Activated CD4-positive, alpha-beta memory T cell treated with anti-CD3 and anti-CD28 coated beads for 36 hours (primary cell): Measurements from ENCODE around the gene CARMIL1. TPM values are rescaled to one million over a fixed set of nuclear protein-coding genes. Genes with fewer than 3 reads are reported as not detected.

Experiments
- CTCF ChIA-PET: fragments of 350-600 bp; sonication (Branson Sonifier 250); formaldehyde crosslinking; loops from one replicate; lab custom pipeline; 2021; ENCODE audit warnings: antibody characterized with exemption, inconsistent platforms; lab: Charles Lee
- POLR2A ChIA-PET: fragments of 350-600 bp; sonication (Branson Sonifier 250); formaldehyde crosslinking; loops from one replicate; lab custom pipeline; 2021; ENCODE audit warnings: antibody characterized with exemption; lab: Charles Lee
- DNase-seq: peaks from one replicate; pipeline ENCODE4 v3.0.0-alpha.2; 2020
- H3K27ac Mint-ChIP-seq: one replicate; pipeline ENCODE4 v1.8.0; 2021; ENCODE audit warnings: mixed read lengths
- H3K27me3 Mint-ChIP-seq: one replicate; pipeline ENCODE4 v1.8.0; 2021; ENCODE audit warnings: mixed read lengths
- H3K36me3 Mint-ChIP-seq: one replicate; pipeline ENCODE4 v1.8.0; 2021; ENCODE audit warnings: mixed read lengths
- H3K4me1 Mint-ChIP-seq: one replicate; pipeline ENCODE4 v1.8.0; 2021; ENCODE audit warnings: low read depth, mixed read lengths
- H3K4me3 Mint-ChIP-seq: one replicate; pipeline ENCODE4 v1.8.0; 2021; ENCODE audit warnings: mild to moderate bottlenecking, mixed read lengths
- H3K9me3 Mint-ChIP-seq: one replicate; pipeline ENCODE4 v1.8.0; 2021; ENCODE audit warnings: mixed read lengths
- intact Hi-C: fragments of 100-400 bp; cut with micrococcal nuclease; formaldehyde crosslinking; loops from one replicate; pipeline ENCODE4 v1.15.1; 2023
- total RNA-seq, 2 experiments: library from RNA; stranded (reverse); gene quantifications; one replicate each; pipeline ENCODE4 v1.2.3, GENCODE V29; 2021

Gene CARMIL1
- total RNA-seq, 2 experiments from 2014 or later = 2.4 to 2.7 TPM

- H3K27me3 Mint-ChIP-seq = no peaks in the 10 kb centered on the region
- H3K4me1 Mint-ChIP-seq = no peaks in the 10 kb centered on the region
- ChIA-PET CTCF (interaction anchor here (0.6 to 4.5 kb wide), 8 partner anchors 21 to 379 kb away, joined by 3 to 23 read pairs (median 5); no protein-coding TSS in a partner anchor), POLR2A (no interaction called here)
- no peaks in the 10 kb centered on the region for H3K36me3 Mint-ChIP-seq
- H3K27ac Mint-ChIP-seq = no peak overlapping the region
- H3K4me3 Mint-ChIP-seq = no peak overlapping the region
- DNase-seq = no peak
- H3K9me3 Mint-ChIP-seq = no peaks in the 10 kb centered on the region
- intact Hi-C loops = loop anchor here (1.0 to 2.0 kb wide), 3 partner anchors 45 to 379 kb away; no protein-coding TSS in a partner anchor
Measured at GRCh38 chr6:25601800-25602673, 322.9 kb downstream of the CARMIL1 start.

DNA sequence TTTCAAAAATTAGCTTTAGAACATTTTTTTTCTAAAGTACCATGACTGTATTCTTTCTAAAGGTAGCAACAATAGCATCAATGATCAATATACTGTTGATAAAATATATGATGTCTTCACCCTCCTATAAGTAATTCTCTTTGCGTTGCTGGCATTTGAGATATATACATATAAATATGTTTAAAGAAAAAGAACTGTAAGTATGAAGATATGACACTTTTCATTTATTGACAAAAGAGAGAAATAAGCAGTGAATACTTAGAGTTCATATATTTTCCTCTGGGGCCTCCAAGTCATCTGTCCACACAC, 323.5 kb downstream of the CARMIL1 start:
- no peaks in the 10 kb centered on the region for H3K4me1 Mint-ChIP-seq
- no peaks in the 10 kb centered on the region for H3K9me3 Mint-ChIP-seq
- ChIA-PET POLR2A (no interaction called here), CTCF (interaction anchor here (0.6 to 2.4 kb wide), 7 partner anchors 31 to 379 kb away, joined by 3 to 9 read pairs (median 3); no protein-coding TSS in a partner anchor)
- H3K27me3 Mint-ChIP-seq = no peaks in the 10 kb centered on the region
- H3K36me3 Mint-ChIP-seq = no peaks in the 10 kb centered on the region
- intact Hi-C loops = loop anchor here (1.0 kb wide), 2 partner anchors 337 to 379 kb away; no protein-coding TSS in a partner anchor
- no peak overlapping the region for H3K27ac Mint-ChIP-seq
- H3K4me3 Mint-ChIP-seq = no peak overlapping the region
- no peak for DNase-seq

GRCh38 chr6:25603251-25603650, 324.1 kb downstream of the CARMIL1 start:
- intact Hi-C loops = no loop called here
- DNase-seq = no peak
- H3K4me3 Mint-ChIP-seq = no peak overlapping the region
- H3K27ac Mint-ChIP-seq = no peak overlapping the region
- CTCF ChIA-PET = interaction anchor here (1.3 to 2.4 kb wide), 5 partner anchors 33 to 380 kb away, joined by 3 to 9 read pairs (median 8); no protein-coding TSS in a partner anchor
- no peaks in the 10 kb centered on the region for H3K9me3 Mint-ChIP-seq
- POLR2A ChIA-PET = no interaction called here
- H3K36me3 Mint-ChIP-seq = no peaks in the 10 kb centered on the region
- no peaks in the 10 kb centered on the region for H3K27me3 Mint-ChIP-seq
- no peaks in the 10 kb centered on the region for H3K4me1 Mint-ChIP-seq

GRCh38 chr6:25606151-25606550, 327.0 kb downstream of the CARMIL1 start:
- no peak for DNase-seq

DNA sequence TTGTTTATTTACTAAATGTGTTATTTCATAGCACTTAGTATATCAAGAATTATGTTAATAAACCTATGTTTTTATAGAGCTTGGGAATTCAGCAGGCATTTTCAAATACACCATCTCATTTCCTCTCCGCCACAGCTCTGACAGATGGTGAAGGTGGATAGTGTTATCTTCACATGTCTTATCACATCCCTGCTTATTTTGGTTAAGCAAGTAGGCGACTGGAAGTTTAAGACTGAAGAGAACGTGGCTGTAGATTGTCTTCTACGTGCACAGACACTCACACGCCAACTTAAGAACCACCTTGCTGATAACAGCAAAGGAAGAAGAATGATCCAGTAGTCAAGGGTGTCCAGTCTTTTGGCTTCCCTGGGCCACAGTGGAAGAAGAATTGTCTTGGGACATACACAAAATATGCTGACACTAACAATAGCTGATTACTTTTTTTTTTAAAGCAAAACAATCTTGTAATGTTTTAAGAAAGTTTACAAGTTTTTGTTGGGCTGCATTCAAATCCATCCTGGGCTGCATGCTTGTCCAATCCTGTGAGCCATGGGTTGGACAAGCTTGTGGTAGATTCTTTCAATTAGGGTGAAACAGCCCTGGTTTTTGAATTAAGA, 329.5 kb downstream of the CARMIL1 start:
- Mint-ChIP-seq H3K4me1 (no peaks in the 10 kb centered on the region), H3K27ac (no peak overlapping the region), H3K9me3 (no peaks in the 10 kb centered on the region), H3K36me3 (no peaks in the 10 kb centered on the region), H3K4me3 (no peak overlapping the region), H3K27me3 (no peaks in the 10 kb centered on the region)
- DNase-seq = no peak
- intact Hi-C loops = no loop called here
- ChIA-PET POLR2A (no interaction called here), CTCF (interaction anchor here (1.3 kb wide), 1 partner anchor 52 kb away, joined by 5 read pairs; no protein-coding TSS in a partner anchor)

More at GRCh38 chr6:25606151-25606550, 327.0 kb downstream of the CARMIL1 start:
- H3K4me1 Mint-ChIP-seq = no peaks in the 10 kb centered on the region
- ChIA-PET POLR2A (no interaction called here), CTCF (interaction anchor here (0.7 to 1.6 kb wide), 2 partner anchors 24 to 383 kb away, joined by 3 to 6 read pairs; no protein-coding TSS in a partner anchor)
- intact Hi-C loops = no loop called here
- H3K27ac Mint-ChIP-seq = no peak overlapping the region
- H3K27me3 Mint-ChIP-seq = no peaks in the 10 kb centered on the region
- no peaks in the 10 kb centered on the region for H3K9me3 Mint-ChIP-seq
- no peak overlapping the region for H3K4me3 Mint-ChIP-seq
- H3K36me3 Mint-ChIP-seq = no peaks in the 10 kb centered on the region

DNA sequence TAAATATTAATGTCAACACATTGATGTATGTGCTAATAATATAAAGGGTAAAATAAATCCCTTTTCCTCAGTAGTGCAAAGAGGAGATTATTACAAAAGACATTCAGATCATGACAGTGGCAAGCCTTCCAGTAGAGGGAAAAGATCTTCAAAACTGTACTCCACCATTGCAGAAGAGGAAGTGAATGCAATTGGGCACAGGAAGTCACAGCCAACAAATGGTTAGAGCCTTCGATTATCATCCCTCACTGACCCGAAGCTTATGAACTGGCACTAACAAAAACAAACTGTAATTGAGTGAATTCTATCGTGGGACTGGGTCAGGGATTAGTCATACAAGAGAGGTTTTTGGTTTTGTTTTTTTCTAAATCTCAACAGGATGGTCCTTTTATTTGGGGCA, 333.5 kb downstream of the CARMIL1 start:
- no peak for DNase-seq
- POLR2A ChIA-PET = no interaction called here
- Mint-ChIP-seq H3K4me3 (no peak overlapping the region), H3K27me3 (no peaks in the 10 kb centered on the region), H3K9me3 (no peaks in the 10 kb centered on the region), H3K4me1 (no peaks in the 10 kb centered on the region), H3K36me3 (no peaks in the 10 kb centered on the region), H3K27ac (no peak overlapping the region)
- intact Hi-C loops = no loop called here
- CTCF ChIA-PET = interaction anchor here (1.2 kb wide), 1 partner anchor 347 kb away, joined by 3 read pairs; no protein-coding TSS in a partner anchor

- POLR2A ChIA-PET = interaction anchor here (0.6 kb wide), 1 partner anchor 132 kb away, joined by 3 read pairs; no protein-coding TSS in a partner anchor
- Mint-ChIP-seq H3K9me3 (no peaks in the 10 kb centered on the region), H3K4me1 (no peaks in the 10 kb centered on the region), H3K36me3 (no peaks in the 10 kb centered on the region), H3K4me3 (no peak overlapping the region), H3K27me3 (no peaks in the 10 kb centered on the region), H3K27ac (no peak overlapping the region)
- DNase-seq = no peak
- intact Hi-C loops = no loop called here
- CTCF ChIA-PET = no interaction called here
Measured at GRCh38 chr6:25613415-25613814, 334.2 kb downstream of the CARMIL1 start.

DNA sequence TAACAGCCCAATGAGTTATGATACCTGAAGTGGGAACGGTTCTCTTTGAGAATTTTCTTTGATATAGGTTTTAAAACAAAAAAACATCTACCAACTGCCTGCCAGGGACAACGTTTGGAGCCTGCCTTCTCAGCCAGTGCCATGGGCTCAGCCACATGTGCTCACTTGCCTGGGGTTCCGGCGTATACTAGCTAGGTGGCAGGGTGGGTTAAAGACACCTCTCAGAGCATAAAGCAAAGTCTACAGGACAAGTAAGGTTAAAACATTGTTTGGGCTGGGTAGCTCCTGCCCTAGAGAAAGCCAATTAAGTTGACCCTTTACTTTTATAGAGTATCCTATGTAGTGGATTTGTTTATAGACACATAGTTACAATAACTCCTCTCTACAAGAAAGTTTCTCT, 334.9 kb downstream of the CARMIL1 start:
- POLR2A ChIA-PET = interaction anchor here (0.6 kb wide), 1 partner anchor 133 kb away, joined by 3 read pairs; no protein-coding TSS in a partner anchor
- H3K36me3 Mint-ChIP-seq = no peaks in the 10 kb centered on the region

GRCh38 chr6:25615471-25615870, 336.3 kb downstream of the CARMIL1 start:
- no peak for DNase-seq
- ChIA-PET POLR2A (no interaction called here), CTCF (no interaction called here)
- H3K27me3 Mint-ChIP-seq = no peaks in the 10 kb centered on the region
- intact Hi-C loops = no loop called here
- H3K4me1 Mint-ChIP-seq = no peaks in the 10 kb centered on the region
- no peak overlapping the region for H3K4me3 Mint-ChIP-seq
- H3K9me3 Mint-ChIP-seq = no peaks in the 10 kb centered on the region
- peaks cover 2% of the 10 kb centered on the region for H3K36me3 Mint-ChIP-seq
- H3K27ac Mint-ChIP-seq = no peak overlapping the region

More for the DNA sequence above, 334.9 kb downstream of the CARMIL1 start:
- Mint-ChIP-seq H3K9me3 (no peaks in the 10 kb centered on the region), H3K27me3 (no peaks in the 10 kb centered on the region), H3K4me1 (no peaks in the 10 kb centered on the region), H3K4me3 (no peak overlapping the region), H3K27ac (no peak overlapping the region)
- DNase-seq = no peak
- intact Hi-C loops = no loop called here
- CTCF ChIA-PET = interaction anchor here (0.5 kb wide), 1 partner anchor 90 kb away, joined by 3 read pairs; no protein-coding TSS in a partner anchor

DNA sequence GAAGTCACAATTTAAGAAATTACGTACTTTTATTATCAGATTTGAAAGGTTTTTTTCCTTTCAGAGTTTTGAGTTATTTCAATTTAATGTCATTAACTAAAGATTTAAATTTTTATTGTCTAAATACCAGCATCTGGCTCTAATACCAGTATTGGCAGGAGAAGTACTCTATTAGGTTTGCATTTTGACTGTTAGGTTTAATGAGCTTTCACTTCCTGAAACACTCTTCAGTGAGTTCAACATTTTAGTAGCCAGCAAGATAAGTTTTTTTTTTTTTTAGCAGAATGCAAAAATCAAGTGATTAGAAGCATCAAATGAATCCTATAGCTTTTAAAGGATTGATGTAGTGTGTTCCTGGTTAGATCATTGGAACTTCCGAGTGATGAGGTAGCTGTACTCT, 338.8 kb downstream of the CARMIL1 start:
- DNase-seq = no peak
- CTCF ChIA-PET = interaction anchor here (0.7 to 1.1 kb wide), 3 partner anchors 20 to 353 kb away, joined by 3 read pairs; no protein-coding TSS in a partner anchor
- POLR2A ChIA-PET = no interaction called here
- no peaks in the 10 kb centered on the region for H3K9me3 Mint-ChIP-seq
- intact Hi-C loops = no loop called here
- H3K27ac Mint-ChIP-seq = no peak overlapping the region
- no peak overlapping the region for H3K4me3 Mint-ChIP-seq
- peaks cover 2% of the 10 kb centered on the region for H3K36me3 Mint-ChIP-seq
- H3K4me1 Mint-ChIP-seq = no peaks in the 10 kb centered on the region
- no peaks in the 10 kb centered on the region for H3K27me3 Mint-ChIP-seq

- CTCF ChIA-PET = no interaction called here
- peaks cover 2% of the 10 kb centered on the region for H3K36me3 Mint-ChIP-seq
Measured at GRCh38 chr6:25619217-25619616, 340.0 kb downstream of the CARMIL1 start.

GRCh38 chr6:25620391-25620790, 341.2 kb downstream of the CARMIL1 start:
- no peaks in the 10 kb centered on the region for H3K27me3 Mint-ChIP-seq
- ChIA-PET CTCF (no interaction called here), POLR2A (no interaction called here)
- H3K4me1 Mint-ChIP-seq = no peaks in the 10 kb centered on the region
- peaks cover 2% of the 10 kb centered on the region for H3K36me3 Mint-ChIP-seq
- no peak overlapping the region for H3K4me3 Mint-ChIP-seq
- no peaks in the 10 kb centered on the region for H3K9me3 Mint-ChIP-seq
- no peak overlapping the region for H3K27ac Mint-ChIP-seq
- no peak for DNase-seq
- intact Hi-C loops = no loop called here

More at GRCh38 chr6:25619217-25619616, 340.0 kb downstream of the CARMIL1 start:
- H3K4me3 Mint-ChIP-seq = no peak overlapping the region
- DNase-seq = no peak
- no peak overlapping the region for H3K27ac Mint-ChIP-seq
- H3K9me3 Mint-ChIP-seq = no peaks in the 10 kb centered on the region
- H3K4me1 Mint-ChIP-seq = no peaks in the 10 kb centered on the region
- POLR2A ChIA-PET = no interaction called here
- H3K27me3 Mint-ChIP-seq = no peaks in the 10 kb centered on the region
- intact Hi-C loops = no loop called here
